ENCODE measurements around the gene MIX23.

GRCh38 chr3:122394173-122394572 lies 11.1 kb upstream of the MIX23 start:
- TF ChIP-seq CTCF (IDR thresholded peaks at IDR 0.05): no peak
- no peak for TF ChIP-seq POLR2A (IDR thresholded peaks at IDR 0.05)
